HFFc6 (cell line): ENCODE data around the gene RUNX1. TPM values are rescaled to one million over a fixed set of nuclear protein-coding genes. Genes with fewer than 3 reads are reported as not detected.

Experiments
- DNase-seq: peaks from one replicate; pipeline ENCODE4 v3.0.0-alpha.2; 2018
- H3K27ac Mint-ChIP-seq: 2 replicates; pipeline ENCODE4 v1.8.0; 2020; ENCODE audit warnings: mild to moderate bottlenecking, mixed read lengths
- H3K27me3 Mint-ChIP-seq: 2 replicates; pipeline ENCODE4 v1.8.0; 2021; ENCODE audit warnings: mild to moderate bottlenecking, moderate library complexity, mixed read lengths; ENCODE audit not compliant: insufficient read depth
- H3K36me3 Mint-ChIP-seq: 2 replicates; pipeline ENCODE4 v1.8.0; 2021; ENCODE audit warnings: low read depth, mixed read lengths
- H3K4me1 Mint-ChIP-seq: 2 replicates; pipeline ENCODE4 v1.8.0; 2020; ENCODE audit warnings: low read depth, mixed read lengths
- H3K4me3 Mint-ChIP-seq: 2 replicates; pipeline ENCODE4 v1.8.0; 2020; ENCODE audit warnings: mild to moderate bottlenecking, moderate library complexity, mixed read lengths
- H3K9me3 Mint-ChIP-seq: 2 replicates; pipeline ENCODE4 v1.8.0; 2020; ENCODE audit warnings: mild to moderate bottlenecking, mixed read lengths
- CTCF ChIP-seq: fragments of 200-600 bp; sonication (generic); IDR thresholded peaks from 2 replicates; pipeline ENCODE4 v1.5.0; 2021; ENCODE audit warnings: antibody characterized with exemption, mild to moderate bottlenecking
- total RNA-seq, 6 experiments: library from RNA; stranded (reverse); fragmentation: NEBNext Ultra II Directional; extraction: Animal tissue kit (Norgen Biotek cat#: 25700); gene quantifications; 2 replicates in 1 of 6; 3 replicates in 5 of 6; pipeline ENCODE4 v1.2.3, GENCODE V29; 2021

Gene RUNX1
- total RNA-seq, 6 experiments from 2014 or later: 57.4 to 78.9 (median 61.3) TPM

- DNase-seq: no peak
- Mint-ChIP-seq H3K27ac (no peak overlapping the region), H3K9me3 (peaks cover 12% of the 10 kb centered on the region), H3K4me1 (peaks cover 69% of the 10 kb centered on the region), H3K4me3 (no peak overlapping the region), H3K27me3 (no peaks in the 10 kb centered on the region; the same call in 1 of the 2 replicates), H3K36me3 (peaks cover 36% of the 10 kb centered on the region)
- TF ChIP-seq CTCF: no peak
These were observed 32.8 kb upstream of the RUNX1 start for GRCh38 chr21:35081861-35082260.

GRCh38 chr21:35079181-35079580 is 30.1 kb upstream of the RUNX1 start:
- Mint-ChIP-seq H3K4me3 (no peak overlapping the region), H3K27ac (no peak overlapping the region), H3K36me3 (peaks cover 32% of the 10 kb centered on the region), H3K9me3 (peaks cover 13% of the 10 kb centered on the region), H3K27me3 (no peaks in the 10 kb centered on the region; the same call in 1 of the 2 replicates), H3K4me1 (peaks cover 50% of the 10 kb centered on the region)
- no peak for DNase-seq
- no peak for TF ChIP-seq CTCF

- DNase-seq: no peak
- peaks cover 25% of the 10 kb centered on the region for H3K36me3 Mint-ChIP-seq
- H3K9me3 Mint-ChIP-seq: peaks cover 7% of the 10 kb centered on the region
These were observed 28.9 kb upstream of the RUNX1 start for GRCh38 chr21:35077975-35078374.

GRCh38 chr21:35077466-35077865 is 28.4 kb upstream of the RUNX1 start:
- no peak for TF ChIP-seq CTCF
- Mint-ChIP-seq H3K27me3 (no peaks in the 10 kb centered on the region; the same call in 1 of the 2 replicates), H3K36me3 (peaks cover 22% of the 10 kb centered on the region), H3K9me3 (peaks cover 4% of the 10 kb centered on the region), H3K27ac (no peak overlapping the region), H3K4me3 (no peak overlapping the region), H3K4me1 (peaks cover 49% of the 10 kb centered on the region)
- no peak for DNase-seq

More at GRCh38 chr21:35077975-35078374, 28.9 kb upstream of the RUNX1 start:
- H3K4me1 Mint-ChIP-seq: peaks cover 45% of the 10 kb centered on the region
- no peaks in the 10 kb centered on the region; the same call in 1 of the 2 replicates for H3K27me3 Mint-ChIP-seq
- no peak overlapping the region for H3K4me3 Mint-ChIP-seq
- TF ChIP-seq CTCF: no peak
- H3K27ac Mint-ChIP-seq: no peak overlapping the region

- H3K27me3 Mint-ChIP-seq: no peaks in the 10 kb centered on the region; the same call in 1 of the 2 replicates
- peaks cover 17% of the 10 kb centered on the region for H3K36me3 Mint-ChIP-seq
- H3K27ac Mint-ChIP-seq: no peak overlapping the region
- H3K4me3 Mint-ChIP-seq: no peak overlapping the region
- no peak for TF ChIP-seq CTCF
- peaks cover 47% of the 10 kb centered on the region for H3K4me1 Mint-ChIP-seq
- peak; percentile 74 for DNase-seq
- H3K9me3 Mint-ChIP-seq: peaks cover 4% of the 10 kb centered on the region; the same call in 1 of the 2 replicates
These were observed 26.4 kb upstream of the RUNX1 start for GRCh38 chr21:35075546-35075945.
